ENCODE results near the gene USP9Y. TPM values are rescaled to one million over a fixed set of nuclear protein-coding genes. Genes with fewer than 3 reads are reported as not detected.
"Not testable (repeated sequence)": the region's sequence is repeated elsewhere in the genome, so short reads cannot be mapped to it uniquely, and the experiment has no call there.

The USP9Y gene
- total RNA-seq: not detected

- TF ChIP-seq CTCF (IDR thresholded peaks at IDR 0.05): no peak
- intact Hi-C loops (cut with DNase I): no loop called here
These were observed at the start of gene USP9Y for GRCh38 chrY:12701181-12701695. Gene USP9Y (plus strand): TSS chrY:12701231. CDS start chrY:12709448, 8,217 bp downstream.

GRCh38 chrY:12651621-12652036 lies 49.4 kb upstream of the USP9Y start:
- intact Hi-C loops (cut with DNase I): no loop called here
- Histone ChIP-seq H3K27ac (no peak overlapping the region), H3K4me1 (no peaks in the 10 kb centered on the region), H3K9me3 (no peaks in the 10 kb centered on the region), H3K36me3 (no peaks in the 10 kb centered on the region), H3K4me3 (no peak overlapping the region), H3K27me3 (no peaks in the 10 kb centered on the region)
- DNase-seq (ENCODE audit: low spot score in 2 of 2): no peak
- no peak for TF ChIP-seq CTCF (IDR thresholded peaks at IDR 0.05)

More at GRCh38 chrY:12701181-12701695, at the start of gene USP9Y:
- no peak for DNase-seq (ENCODE audit: low spot score in 2 of 2)
- H3K9me3 ChIP-seq: no peaks in the 10 kb centered on the region
- H3K27ac ChIP-seq: no peak within 1 kb of the TSS
- H3K27me3 ChIP-seq: no peaks in the 10 kb centered on the region
- H3K4me1 ChIP-seq: no peaks in the 10 kb centered on the region
- H3K36me3 ChIP-seq: no peaks in the 10 kb centered on the region
- no peak within 1 kb of the TSS for H3K4me3 ChIP-seq

GRCh38 chrY:12661745-12662681 lies 39.0 kb upstream of the USP9Y start:
- Histone ChIP-seq H3K36me3 (no peaks in the 10 kb centered on the region), H3K27me3 (no peaks in the 10 kb centered on the region), H3K4me1 (no peaks in the 10 kb centered on the region), H3K4me3 (no peak overlapping the region), H3K27ac (no peak overlapping the region), H3K9me3 (no peaks in the 10 kb centered on the region)
- no peak for TF ChIP-seq CTCF (IDR thresholded peaks at IDR 0.05)
- intact Hi-C loops (cut with DNase I): no loop called here
- DNase-seq (ENCODE audit: low spot score in 2 of 2): no peak

- H3K27ac ChIP-seq: no peak overlapping the region
- DNase-seq (ENCODE audit: low spot score in 2 of 2): no peak
- intact Hi-C loops (cut with DNase I): no loop called here
- no peaks in the 10 kb centered on the region for H3K27me3 ChIP-seq
- H3K9me3 ChIP-seq: no peaks in the 10 kb centered on the region
- no peak overlapping the region for H3K4me3 ChIP-seq
- no peaks in the 10 kb centered on the region for H3K4me1 ChIP-seq
- no peaks in the 10 kb centered on the region for H3K36me3 ChIP-seq
- no peak for TF ChIP-seq CTCF (IDR thresholded peaks at IDR 0.05)
These were observed 38.1 kb upstream of the USP9Y start for GRCh38 chrY:12662745-12663591.

- H3K36me3 ChIP-seq; H3K27me3 ChIP-seq; H3K9me3 ChIP-seq; H3K4me3 ChIP-seq; DNase-seq (ENCODE audit: low spot score in 2 of 2); intact Hi-C loops (cut with DNase I); H3K27ac ChIP-seq; H3K4me1 ChIP-seq: not testable (repeated sequence)
These were observed 37.2 kb upstream of the USP9Y start for GRCh38 chrY:12663845-12664244.
